GM21717 (cell line): ENCODE data around the gene CFAP410.

ENCODE experiments used
- ATAC-seq: cut with Tn5 transposase; IDR thresholded peaks from one replicate; pipeline ENCODE4 v1.9.1; 2021; ENCODE audit warnings: mild to moderate bottlenecking, moderate library complexity; ENCODE audit not compliant: unreplicated experiment

CFAP410 gene

GRCh38 chr21:44301961-44302406 is 37.2 kb downstream of the CFAP410 start:
- ATAC-seq, result no peak

DNA sequence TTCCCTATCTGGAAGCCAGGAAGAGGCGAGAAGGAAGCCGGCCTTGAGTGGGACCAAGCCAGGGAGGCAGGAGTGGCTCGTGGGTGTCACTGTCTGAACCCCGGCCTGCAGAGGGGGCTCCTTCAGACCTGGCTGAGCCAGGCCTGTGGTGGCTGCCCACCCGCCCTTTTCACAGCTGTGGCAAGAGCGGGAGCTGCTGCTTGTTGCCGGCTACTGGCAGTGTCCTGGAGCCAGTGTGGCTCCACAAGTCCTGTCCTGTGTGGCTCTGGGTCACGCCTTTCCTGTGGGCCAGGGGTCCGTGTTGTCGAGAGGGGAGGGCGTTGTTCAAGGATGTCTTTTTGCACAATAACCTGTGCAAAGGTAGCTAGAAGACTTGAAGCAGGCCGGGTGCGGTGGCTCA is 38.0 kb downstream of the CFAP410 start:
- ATAC-seq, result no peak

GRCh38 chr21:44300262-44300959 is 38.8 kb downstream of the CFAP410 start:
- peak; percentile 38 for ATAC-seq

DNA sequence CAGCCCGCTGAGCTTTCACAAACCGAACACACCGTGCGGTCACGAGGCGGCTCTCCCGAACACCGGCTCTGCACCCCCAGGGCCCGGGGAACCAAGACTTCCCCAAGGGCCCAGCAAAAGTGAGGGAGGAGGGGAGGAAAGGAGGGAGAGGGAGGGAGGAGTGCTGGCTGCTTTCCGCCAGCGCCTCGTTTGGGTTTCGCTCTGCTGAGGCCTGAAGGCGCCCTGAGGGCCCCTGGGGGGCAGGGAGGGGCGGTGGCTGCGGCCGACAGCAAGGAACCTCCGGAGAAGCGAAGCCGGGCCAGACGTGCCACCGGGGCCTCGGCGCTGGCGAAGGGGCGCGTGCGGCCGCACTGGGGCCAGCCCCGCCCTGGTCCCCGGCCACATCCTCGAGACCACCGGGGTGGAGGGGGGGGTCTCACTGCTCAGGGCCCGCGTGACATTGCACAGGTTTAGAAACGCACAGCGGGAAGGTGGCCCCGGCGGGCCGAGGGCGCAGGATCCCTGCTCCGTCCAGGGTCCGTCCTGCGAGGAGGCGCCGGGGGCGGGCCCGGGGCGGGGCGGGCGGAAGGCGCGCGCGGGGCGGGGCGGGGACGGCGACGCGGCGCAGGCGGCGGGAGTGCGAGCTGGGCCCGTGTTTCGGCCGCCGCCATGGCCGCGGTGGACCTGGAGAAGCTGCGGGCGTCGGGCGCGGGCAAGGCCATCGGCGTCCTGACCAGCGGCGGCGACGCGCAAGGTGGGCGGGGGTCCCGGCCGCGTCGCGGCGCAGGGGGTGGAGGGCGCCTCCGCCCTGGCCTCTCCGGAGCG is 39.5 kb downstream of the CFAP410 start, which contains the start of gene PFKL:
Gene PFKL (plus strand): TSS at position 596 of the 804 bp plus-strand sequence. CDS start 53 bp downstream, at position 649.
- peak; percentile 45 for ATAC-seq

DNA sequence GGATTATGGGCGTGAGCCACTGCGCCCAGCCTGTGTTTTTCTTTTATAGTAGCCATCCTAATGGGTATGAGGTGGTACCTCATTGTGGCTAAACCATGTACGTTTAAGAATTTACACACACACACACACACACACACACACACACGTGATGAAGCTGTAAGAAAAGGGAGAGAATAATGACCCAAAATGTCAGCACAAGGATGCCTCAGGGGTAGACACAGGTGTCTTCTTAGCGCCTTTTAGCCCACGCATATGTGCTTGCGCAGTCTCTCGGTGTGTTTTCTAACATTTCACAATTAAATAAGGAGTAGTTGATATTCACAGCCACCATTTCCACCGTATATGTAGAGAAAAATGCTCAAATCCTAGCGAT is 40.1 kb downstream of the CFAP410 start:
- ATAC-seq, result no peak

DNA sequence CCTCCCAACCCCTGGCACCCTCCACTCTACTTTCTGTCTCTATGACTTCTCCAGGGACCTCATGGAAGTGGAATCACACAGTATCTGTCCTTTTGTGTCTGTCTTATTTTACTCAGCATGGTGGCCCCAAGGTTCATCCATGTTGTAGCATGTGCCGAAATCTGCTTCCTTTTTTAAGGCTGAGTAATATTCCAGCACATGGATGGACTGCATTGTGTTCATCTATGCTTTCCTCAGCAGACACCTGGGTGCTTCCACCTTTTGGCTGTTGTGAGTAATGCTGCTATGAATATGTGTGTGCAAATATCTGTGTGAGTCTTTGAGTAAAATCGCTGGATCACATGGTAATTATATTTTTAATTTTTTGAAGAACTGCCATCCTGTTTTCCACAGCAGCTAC is 40.9 kb downstream of the CFAP410 start:
- ATAC-seq, result no peak

GRCh38 chr21:44297525-44298290 is 41.5 kb downstream of the CFAP410 start:
- no peak for ATAC-seq

DNA sequence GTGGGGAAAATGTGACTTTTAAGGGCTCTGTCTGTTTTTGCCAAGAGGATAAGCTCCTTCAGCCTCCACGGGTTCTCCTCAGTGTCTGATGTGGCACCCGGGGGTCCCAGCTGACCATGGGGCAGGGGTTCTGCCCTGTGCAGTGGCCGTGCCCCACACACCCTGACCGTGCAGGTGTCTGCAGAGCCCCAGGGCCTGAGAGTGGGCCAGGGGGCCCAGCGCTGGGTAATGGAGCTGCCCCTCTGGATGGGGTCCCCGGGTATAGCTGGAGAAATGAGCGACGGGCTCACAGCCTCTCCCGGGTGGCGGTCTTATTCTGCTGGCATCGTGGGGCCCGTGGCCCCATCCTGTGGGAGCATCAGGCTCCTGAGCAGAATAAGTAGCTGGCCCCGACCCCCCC is 42.3 kb downstream of the CFAP410 start:
- ATAC-seq, result no peak

DNA sequence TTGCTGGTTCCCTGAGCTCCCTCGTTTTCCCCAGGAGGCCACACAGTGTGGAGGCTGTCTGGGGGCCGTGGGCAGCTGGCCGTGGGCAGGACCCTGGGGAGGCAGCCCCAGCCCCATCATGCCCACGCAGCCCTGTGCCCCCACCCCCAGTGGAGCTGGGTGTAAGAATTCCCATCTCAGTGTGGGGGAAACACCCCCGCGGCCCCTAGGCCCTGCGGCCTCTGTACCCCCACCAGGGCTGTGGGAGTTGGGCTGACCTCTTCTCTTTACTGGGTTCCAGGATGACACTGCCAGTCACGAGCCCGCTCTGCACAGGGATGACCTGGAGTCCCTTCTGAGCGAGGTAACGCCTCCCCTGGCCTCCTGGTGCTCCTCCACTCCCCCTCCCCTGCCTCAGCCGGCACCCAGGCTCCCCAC is 43.1 kb downstream of the CFAP410 start:
- ATAC-seq, result no peak

DNA sequence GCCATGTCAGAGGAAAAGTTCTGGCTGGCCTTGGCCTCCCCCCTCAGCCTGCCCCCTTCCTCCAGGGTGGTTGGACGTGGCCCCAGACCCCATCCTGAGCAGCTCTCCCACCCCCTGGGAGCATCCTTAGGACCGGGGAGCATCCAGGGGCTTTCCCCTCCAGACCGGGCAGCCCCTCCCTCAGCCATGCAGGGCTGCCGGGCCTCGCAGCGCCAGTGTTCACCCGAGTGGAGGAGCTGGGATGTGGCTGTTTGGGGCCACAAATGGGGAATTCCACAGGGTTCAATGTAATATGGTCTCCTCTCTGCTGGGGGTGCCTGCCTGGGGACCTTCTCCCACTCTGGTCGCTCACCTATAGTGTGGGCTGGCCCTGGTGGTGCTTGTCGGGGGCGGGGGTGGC is 43.5 kb downstream of the CFAP410 start:
- no peak for ATAC-seq

GRCh38 chr21:44295163-44295573 is 44.0 kb downstream of the CFAP410 start:
- no peak for ATAC-seq

DNA sequence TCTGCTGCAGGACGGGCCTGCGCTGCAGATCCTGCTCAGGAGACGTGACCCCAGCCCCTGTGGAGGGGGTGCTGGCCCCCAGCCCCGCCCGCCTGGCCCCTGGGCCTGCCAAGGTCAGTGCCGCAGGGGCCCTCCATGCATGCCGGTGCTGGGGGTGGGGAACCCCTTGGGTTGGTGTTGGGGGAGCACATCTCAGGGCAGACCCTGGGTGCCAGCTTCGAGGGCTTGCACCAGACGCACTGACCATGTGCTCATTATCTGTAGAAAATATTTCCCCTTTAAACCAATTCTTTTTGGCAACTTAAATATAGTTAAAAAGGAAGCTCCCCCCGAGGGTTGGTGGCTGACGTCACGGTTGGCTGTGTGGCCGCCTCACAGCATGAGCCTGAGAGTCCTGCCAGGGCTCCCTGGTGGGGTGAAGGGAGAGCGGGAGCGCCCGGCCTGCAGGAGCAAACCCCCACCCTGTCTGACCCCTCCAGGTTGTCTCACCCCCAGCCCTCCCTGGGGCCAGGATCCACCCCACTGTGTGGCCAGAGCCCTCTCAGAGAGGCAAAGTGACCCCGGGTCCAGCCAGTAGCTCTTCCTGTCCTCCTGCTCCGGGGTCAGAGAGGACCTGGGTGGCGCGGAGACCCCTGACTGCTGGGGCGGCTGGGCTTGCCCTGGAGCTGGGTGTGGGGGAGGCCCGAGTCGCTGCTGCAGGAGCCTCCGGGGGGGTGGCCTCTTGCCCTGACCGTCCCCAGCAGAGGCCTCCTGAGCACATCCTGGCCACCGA is 44.6 kb downstream of the CFAP410 start:
- no peak for ATAC-seq

GRCh38 chr21:44293551-44294231 is 45.5 kb downstream of the CFAP410 start:
- no peak for ATAC-seq

DNA sequence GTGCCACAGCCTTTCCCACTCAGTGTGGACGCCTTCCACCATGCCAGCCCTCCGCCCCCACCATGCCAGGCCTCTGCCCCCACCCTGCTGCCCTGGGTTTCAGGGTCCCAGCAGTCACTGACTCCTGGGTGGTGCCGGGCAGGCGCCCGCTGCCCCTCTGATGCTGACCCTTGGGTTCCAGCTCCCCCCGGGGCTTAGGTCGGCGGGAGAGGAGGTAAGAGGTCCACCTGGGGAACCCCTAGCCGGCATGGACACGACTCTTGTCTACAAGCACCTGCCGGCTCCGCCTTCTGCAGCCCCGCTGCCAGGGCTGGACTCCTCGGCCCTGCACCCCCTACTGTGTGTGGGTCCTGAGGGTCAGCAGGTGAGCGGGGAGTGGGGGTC is 46.4 kb downstream of the CFAP410 start:
- no peak for ATAC-seq

DNA sequence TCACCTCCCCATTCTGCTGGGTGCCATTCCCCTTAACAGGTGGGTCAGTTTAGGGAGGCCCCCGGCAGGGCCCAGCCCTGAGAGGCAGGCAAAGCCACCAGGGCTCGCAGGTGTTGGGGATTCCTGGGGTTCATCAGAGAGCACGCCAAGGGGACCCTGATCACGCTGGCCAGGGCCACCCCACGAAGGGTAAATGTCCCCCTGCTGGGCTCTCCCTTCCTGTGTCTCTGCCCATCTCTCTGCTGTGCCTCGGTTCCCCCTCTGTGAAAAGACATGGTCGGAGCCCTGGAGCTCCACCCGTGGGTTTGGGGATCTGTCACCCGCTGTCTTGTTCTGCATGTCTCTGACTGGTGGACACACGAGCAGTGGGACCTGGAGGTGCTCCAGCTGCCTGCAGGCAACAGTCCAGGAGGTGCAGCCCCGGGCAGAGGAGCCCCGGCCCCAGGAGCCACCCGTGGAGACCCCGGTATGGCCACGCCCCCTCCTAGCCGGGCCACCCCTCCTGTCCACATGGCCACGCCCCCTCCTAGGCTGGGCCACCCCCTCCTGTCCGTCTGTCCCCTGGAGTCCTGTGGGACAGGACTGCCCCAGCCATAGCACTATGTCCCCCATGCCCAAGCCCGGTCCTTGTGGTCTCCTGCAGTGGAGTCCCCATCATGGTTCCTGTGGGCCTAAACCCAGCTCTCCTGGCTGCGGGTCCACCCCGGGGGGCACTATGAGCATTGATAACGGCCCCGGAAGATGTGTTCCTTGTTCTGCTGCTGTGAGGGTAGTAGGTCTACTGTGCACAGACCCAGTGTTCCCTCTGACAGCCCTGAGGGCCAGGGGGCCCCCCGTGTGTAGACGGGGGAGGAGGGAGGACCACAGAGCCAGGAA is 47.0 kb downstream of the CFAP410 start:
- ATAC-seq, result no peak

DNA sequence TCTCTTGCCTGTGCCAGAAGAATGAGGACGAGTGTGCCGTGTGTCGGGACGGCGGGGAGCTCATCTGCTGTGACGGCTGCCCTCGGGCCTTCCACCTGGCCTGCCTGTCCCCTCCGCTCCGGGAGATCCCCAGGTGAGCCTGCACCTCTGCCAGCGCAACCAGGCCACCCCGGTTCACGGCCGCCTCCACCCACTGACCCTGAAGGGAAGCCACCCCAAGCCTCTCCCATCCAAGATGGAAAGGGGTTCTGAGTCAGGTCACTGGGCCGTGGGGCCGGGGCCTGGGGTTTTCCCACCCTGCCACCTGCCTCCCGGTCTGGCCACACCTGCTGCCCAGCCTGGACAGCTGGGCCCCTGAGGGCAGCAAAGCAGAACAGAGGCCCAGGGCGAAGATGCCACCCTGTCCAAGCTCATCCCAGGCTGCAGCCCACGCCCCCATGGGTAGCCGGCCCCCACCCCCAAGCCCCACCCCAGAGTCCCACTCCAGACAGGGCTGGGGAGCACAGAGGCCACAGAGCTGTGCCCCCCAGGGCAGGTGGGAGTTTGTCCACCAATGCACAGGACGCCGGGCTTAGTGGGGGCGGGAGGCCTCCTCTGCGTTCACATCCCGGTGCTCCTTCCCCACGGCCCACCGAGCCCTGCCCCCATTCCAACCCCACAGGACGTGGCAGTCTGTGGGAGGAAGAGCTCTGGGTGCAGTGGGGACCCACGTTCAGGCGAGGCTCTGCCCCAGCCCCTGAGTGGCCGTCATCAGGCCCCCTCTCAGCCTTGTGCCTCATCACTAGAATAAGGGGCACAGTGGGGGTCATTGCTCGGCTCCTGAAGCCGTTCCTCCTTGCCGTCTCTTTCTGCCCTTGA is 47.9 kb downstream of the CFAP410 start:
- ATAC-seq, result no peak

DNA sequence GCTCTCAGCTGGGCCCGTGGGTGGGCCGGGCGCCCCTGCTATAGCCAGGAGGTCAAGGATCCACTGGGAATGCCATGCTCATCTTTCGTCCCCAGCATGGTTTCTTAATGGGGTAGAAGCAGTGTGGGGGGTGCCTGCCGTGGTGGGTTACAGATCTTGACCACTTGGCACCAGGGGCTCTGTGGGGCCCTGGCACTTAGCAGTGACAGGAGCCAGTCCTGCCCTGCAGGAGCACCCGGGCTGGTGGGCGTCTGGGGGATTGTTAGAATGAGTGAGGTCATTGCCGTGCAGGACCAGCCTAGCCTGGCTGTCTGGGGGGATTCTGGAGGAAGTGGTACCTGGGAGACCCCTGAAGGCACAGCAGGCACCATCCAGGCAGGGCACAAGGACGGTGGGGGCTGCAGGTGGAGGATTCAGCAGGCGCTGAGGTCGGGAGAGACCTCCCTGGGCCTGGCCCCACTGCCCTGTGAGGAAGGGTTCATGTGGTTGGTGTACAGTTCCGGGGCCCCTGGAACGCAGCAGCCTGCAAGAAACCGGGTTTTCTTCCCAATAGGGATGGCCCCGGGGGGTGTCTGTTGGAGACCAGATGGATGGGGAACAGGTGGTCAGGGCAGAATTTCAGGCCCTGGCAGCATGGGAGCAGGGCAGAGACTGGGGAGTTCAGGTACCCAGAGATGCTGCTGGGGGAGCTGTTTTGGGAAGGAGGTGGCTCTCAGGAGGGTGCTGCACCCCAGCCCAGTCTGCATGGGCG is 48.7 kb downstream of the CFAP410 start:
- no peak for ATAC-seq
